Measurements from ENCODE around the gene SCN8A.

The SCN8A gene

GRCh38 chr12:51662728-51663154 is 71.7 kb downstream of the SCN8A start:
- Histone ChIP-seq H3K4me3 (no peak overlapping the region), H3K27ac (no peak overlapping the region)

- H3K4me3 ChIP-seq: no peak overlapping the region
- no peak overlapping the region for H3K27ac ChIP-seq
Observed at GRCh38 chr12:51663390-51663789, 72.4 kb downstream of the SCN8A start.

- H3K4me3 ChIP-seq: no peak overlapping the region
- no peak overlapping the region for H3K27ac ChIP-seq
Observed at GRCh38 chr12:51666696-51667095, 75.7 kb downstream of the SCN8A start.

- H3K4me3 ChIP-seq: no peak overlapping the region
- no peak overlapping the region for H3K27ac ChIP-seq
Observed at GRCh38 chr12:51667269-51667668, 76.2 kb downstream of the SCN8A start.

- Histone ChIP-seq H3K27ac (no peak overlapping the region), H3K4me3 (no peak overlapping the region)
Observed at GRCh38 chr12:51669271-51669670, 78.2 kb downstream of the SCN8A start.

GRCh38 chr12:51669996-51670395 is 79.0 kb downstream of the SCN8A start:
- Histone ChIP-seq H3K4me3 (no peak overlapping the region), H3K27ac (no peak overlapping the region)

- no peak overlapping the region for H3K27ac ChIP-seq
- H3K4me3 ChIP-seq: no peak overlapping the region
Observed at GRCh38 chr12:51672334-51672733, 81.3 kb downstream of the SCN8A start.

GRCh38 chr12:51675071-51675803 is 84.2 kb downstream of the SCN8A start:
- H3K4me3 ChIP-seq: no peak overlapping the region
- H3K27ac ChIP-seq: no peak overlapping the region

GRCh38 chr12:51676875-51677274 is 85.8 kb downstream of the SCN8A start:
- H3K27ac ChIP-seq: no peak overlapping the region
- H3K4me3 ChIP-seq: no peak overlapping the region

- Histone ChIP-seq H3K4me3 (no peak overlapping the region), H3K27ac (no peak overlapping the region)
Observed at GRCh38 chr12:51677284-51677968, 86.4 kb downstream of the SCN8A start.

- no peak overlapping the region for H3K4me3 ChIP-seq
- no peak overlapping the region for H3K27ac ChIP-seq
Observed at GRCh38 chr12:51678086-51678724, 87.2 kb downstream of the SCN8A start.

- H3K4me3 ChIP-seq: no peak overlapping the region
- H3K27ac ChIP-seq: no peak overlapping the region
Observed at GRCh38 chr12:51682981-51683380, 91.9 kb downstream of the SCN8A start.

- Histone ChIP-seq H3K27ac (no peak overlapping the region), H3K4me3 (no peak overlapping the region)
Observed at GRCh38 chr12:51683763-51684357, 92.8 kb downstream of the SCN8A start.

- no peak overlapping the region for H3K27ac ChIP-seq
Observed at GRCh38 chr12:51686727-51687126, 95.7 kb downstream of the SCN8A start.

GRCh38 chr12:51687177-51687576 is 96.1 kb downstream of the SCN8A start:
- no peak overlapping the region for H3K27ac ChIP-seq
- H3K4me3 ChIP-seq: no peak overlapping the region

More at GRCh38 chr12:51686727-51687126, 95.7 kb downstream of the SCN8A start:
- H3K4me3 ChIP-seq: no peak overlapping the region

- Histone ChIP-seq H3K4me3 (no peak overlapping the region), H3K27ac (no peak overlapping the region)
Observed at GRCh38 chr12:51687614-51688013, 96.6 kb downstream of the SCN8A start.

- no peak overlapping the region for H3K4me3 ChIP-seq
Observed at GRCh38 chr12:51689983-51690382, 99.0 kb downstream of the SCN8A start.

GRCh38 chr12:51692016-51692415 is 101.0 kb downstream of the SCN8A start:
- Histone ChIP-seq H3K4me3 (no peak overlapping the region), H3K27ac (no peak overlapping the region)

More at GRCh38 chr12:51689983-51690382, 99.0 kb downstream of the SCN8A start:
- no peak overlapping the region for H3K27ac ChIP-seq

GRCh38 chr12:51693569-51693968 is 102.5 kb downstream of the SCN8A start:
- H3K27ac ChIP-seq: no peak overlapping the region
- H3K4me3 ChIP-seq: no peak overlapping the region

GRCh38 chr12:51694146-51694545 is 103.1 kb downstream of the SCN8A start:
- Histone ChIP-seq H3K4me3 (no peak overlapping the region), H3K27ac (no peak overlapping the region)
